HepG2 (cell line): Measurements from ENCODE around the gene CCL19. TPM values are rescaled to one million over a fixed set of nuclear protein-coding genes. Genes with fewer than 3 reads are reported as not detected.
A peak's percentile ranks its signal among the peaks of the same experiment; 100 is the strongest.

Experiments used
- BCL6 ChIP-seq: IDR thresholded peaks from 2 replicates; pipeline ENCODE4 v1.6.1; 2016; ENCODE audit warnings: missing genetic modification reagents, missing compliant biosample characterization
- FLYWCH1 ChIP-seq: sonication (generic); formaldehyde crosslinking; IDR thresholded peaks from 2 replicates; pipeline ENCODE4 v1.8.1; 2023; ENCODE audit warnings: mild to moderate bottlenecking, missing genetic modification reagents
- ISL2 ChIP-seq: sonication (generic); formaldehyde crosslinking; IDR thresholded peaks from 2 replicates; pipeline ENCODE4 v1.5.0; 2020; ENCODE audit warnings: missing genetic modification reagents
- JDP2 ChIP-seq: sonication (generic); formaldehyde crosslinking; IDR thresholded peaks from 2 replicates; pipeline ENCODE4 v1.8.1; 2022; ENCODE audit warnings: missing genetic modification reagents, borderline replicate concordance
- KAT8 ChIP-seq: IDR thresholded peaks from 2 replicates; pipeline ENCODE4 v1.6.1; 2016; ENCODE audit warnings: missing genetic modification reagents, missing compliant biosample characterization
- MAZ ChIP-seq, 2 experiments: sonication (generic) in 1 of 2; formaldehyde crosslinking in 1 of 2; IDR thresholded peaks; 2 replicates each; pipeline versions ENCODE4 v1.5.0 to v1.6.1; 2012 to 2020; ENCODE audit warnings: low read depth in 2 of 2, mild to moderate bottlenecking in 2 of 2, borderline replicate concordance in 1 of 2, improper control_type of control experiment in 1 of 2, low read length in 1 of 2, missing genetic modification reagents in 1 of 2, moderate library complexity in 1 of 2
- SALL1 ChIP-seq: sonication (generic); formaldehyde crosslinking; IDR thresholded peaks from 2 replicates; pipeline ENCODE4 v1.8.0; 2022; ENCODE audit warnings: mild to moderate bottlenecking, missing genetic modification reagents
- SRY ChIP-seq: sonication (generic); formaldehyde crosslinking; IDR thresholded peaks from 2 replicates; pipeline ENCODE4 v1.8.0; 2022; ENCODE audit warnings: mild to moderate bottlenecking, missing genetic modification reagents
- STAG1 ChIP-seq: sonication (generic); formaldehyde crosslinking; IDR thresholded peaks from 2 replicates; pipeline ENCODE4 v1.4.0; 2020; ENCODE audit warnings: missing genetic modification reagents
- ZFX ChIP-seq: sonication (generic); formaldehyde crosslinking; IDR thresholded peaks from 2 replicates; pipeline ENCODE4 v1.4.0; 2020; ENCODE audit warnings: mild to moderate bottlenecking, low read depth, missing genetic modification reagents, moderate library complexity
- ZNF230 ChIP-seq: sonication (generic); formaldehyde crosslinking; IDR thresholded peaks from 2 replicates; pipeline ENCODE4 v1.4.0; 2020; ENCODE audit warnings: mild to moderate bottlenecking, missing genetic modification reagents
- ZNF350 ChIP-seq: sonication (generic); formaldehyde crosslinking; IDR thresholded peaks from 2 replicates; pipeline ENCODE4 v1.4.0; 2020; ENCODE audit warnings: mild to moderate bottlenecking, low read depth, missing genetic modification reagents, borderline replicate concordance
- ZNF7 ChIP-seq: IDR thresholded peaks from 2 replicates; pipeline ENCODE4 v1.6.1; 2016; ENCODE audit warnings: missing biosample characterization, missing genetic modification reagents
- polyA plus RNA-seq, 8 experiments: library from polyadenylated mRNA; depleted of rRNA in 3 of 8; stranded (reverse) in 7 of 8; unstranded in 1 of 8; fragments of >200 nt; fragmentation: Illumina TruSeq in 4 of 8; extraction: Trizol in 4 of 8; gene quantifications; 2 replicates each; pipeline versions ENCODE4 v1.2.1 to v1.2.3, GENCODE V29; 2011 to 2016; ENCODE audit warnings: low read depth in 4 of 8, missing spikeins in 1 of 8, mixed read lengths in 1 of 8; ENCODE audit not compliant: insufficient read depth in 1 of 8
- total RNA-seq, 5 experiments: library from RNA; depleted of rRNA; stranded (reverse); fragments of >200 nt; fragmentation: Illumina TruSeq; extraction: Trizol; gene quantifications; 2 replicates each; pipeline ENCODE4 v1.2.3, GENCODE V29; 2016; ENCODE audit warnings: low read depth in 1 of 5
- TF ChIP-seq, protein P1 (sequence below): IDR thresholded peaks from 2 replicates; pipeline ENCODE4 v1.6.1; 2016; ENCODE audit warnings: low read depth
- TF ChIP-seq, protein P2 (sequence below): sonication (generic); formaldehyde crosslinking; IDR thresholded peaks from 2 replicates; pipeline ENCODE4 v1.5.0; 2020; ENCODE audit warnings: missing genetic modification reagents
- TF ChIP-seq, protein P3 (sequence below): sonication (generic); formaldehyde crosslinking; IDR thresholded peaks from 2 replicates; pipeline ENCODE4 v1.4.0; 2020; ENCODE audit warnings: missing genetic modification reagents, mild to moderate bottlenecking, borderline replicate concordance
- TF ChIP-seq, protein P4 (sequence below): sonication (generic); formaldehyde crosslinking; IDR thresholded peaks from 2 replicates; pipeline ENCODE4 v1.5.1; 2020; ENCODE audit warnings: mild to moderate bottlenecking, missing genetic modification reagents
- TF ChIP-seq, protein P5 (sequence below): sonication (generic); formaldehyde crosslinking; IDR thresholded peaks from 2 replicates; pipeline ENCODE4 v1.4.0; 2020; ENCODE audit warnings: missing genetic modification reagents

Gene CCL19
- total and polyA plus RNA-seq, 2 of the 13 experiments (the other 11 are each of a cell fraction or from before 2014, with no cell fraction given), result not detected

DNA sequence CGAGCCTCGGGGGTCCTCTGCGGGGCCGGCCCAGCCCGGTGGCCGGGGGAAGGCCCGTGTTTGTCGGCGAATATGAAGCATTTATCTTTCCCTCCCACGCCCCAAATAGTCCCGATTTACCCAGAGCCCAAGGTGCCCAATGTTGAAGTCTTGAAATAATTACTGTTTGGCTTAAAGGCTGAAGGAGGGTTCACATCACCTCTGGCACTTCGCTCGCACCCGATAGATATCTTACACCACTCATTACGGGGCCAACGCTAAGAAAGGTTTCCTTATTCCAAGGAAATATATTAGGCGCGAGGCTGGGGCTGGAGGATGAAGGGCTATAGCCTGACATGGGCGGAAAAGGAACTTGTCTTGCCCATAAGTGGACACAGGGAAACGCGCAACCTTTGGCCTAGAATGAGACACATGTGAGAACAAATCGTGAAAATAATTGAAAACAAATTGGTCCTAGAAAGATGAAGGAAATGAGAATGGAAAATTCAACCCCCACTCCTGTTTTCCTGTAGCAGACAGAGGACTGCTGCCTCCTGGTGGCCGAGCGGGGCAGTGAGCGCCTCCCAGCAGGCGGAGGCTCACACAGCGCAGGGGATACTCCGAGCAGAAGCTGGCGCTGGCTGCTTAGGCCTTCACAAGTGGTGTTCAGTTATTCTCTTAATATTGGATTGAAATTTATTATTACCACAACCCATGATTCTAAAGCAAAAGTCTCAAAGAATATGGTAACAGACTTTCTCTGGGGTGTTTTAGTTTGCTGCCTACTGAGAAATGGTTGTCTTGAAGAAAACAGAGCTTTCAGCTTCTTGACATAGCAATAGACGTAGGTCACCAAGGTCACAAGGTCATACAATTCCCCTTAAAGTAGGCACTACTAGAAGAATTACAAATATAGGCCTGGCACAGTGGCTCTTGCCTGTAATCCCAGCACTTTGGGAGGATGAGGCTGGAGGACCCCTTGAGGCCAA is 11.0 kb upstream of the CCL19 start (continued):
- TF ChIP-seq, protein P1, sequence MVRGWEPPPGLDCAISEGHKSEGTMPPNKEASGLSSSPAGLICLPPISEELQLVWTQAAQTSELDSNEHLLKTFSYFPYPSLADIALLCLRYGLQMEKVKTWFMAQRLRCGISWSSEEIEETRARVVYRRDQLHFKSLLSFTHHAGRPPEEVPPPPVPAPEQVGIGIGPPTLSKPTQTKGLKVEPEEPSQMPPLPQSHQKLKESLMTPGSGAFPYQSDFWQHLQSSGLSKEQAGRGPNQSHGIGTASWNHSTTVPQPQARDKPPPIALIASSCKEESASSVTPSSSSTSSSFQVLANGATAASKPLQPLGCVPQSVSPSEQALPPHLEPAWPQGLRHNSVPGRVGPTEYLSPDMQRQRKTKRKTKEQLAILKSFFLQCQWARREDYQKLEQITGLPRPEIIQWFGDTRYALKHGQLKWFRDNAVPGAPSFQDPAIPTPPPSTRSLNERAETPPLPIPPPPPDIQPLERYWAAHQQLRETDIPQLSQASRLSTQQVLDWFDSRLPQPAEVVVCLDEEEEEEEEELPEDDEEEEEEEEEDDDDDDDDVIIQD, result peak; percentile 33; the same call in 1 of the 2 replicates
- peak; percentile 46; the same call in 1 of the 2 replicates for TF ChIP-seq SALL1
- TF ChIP-seq, protein P2, sequence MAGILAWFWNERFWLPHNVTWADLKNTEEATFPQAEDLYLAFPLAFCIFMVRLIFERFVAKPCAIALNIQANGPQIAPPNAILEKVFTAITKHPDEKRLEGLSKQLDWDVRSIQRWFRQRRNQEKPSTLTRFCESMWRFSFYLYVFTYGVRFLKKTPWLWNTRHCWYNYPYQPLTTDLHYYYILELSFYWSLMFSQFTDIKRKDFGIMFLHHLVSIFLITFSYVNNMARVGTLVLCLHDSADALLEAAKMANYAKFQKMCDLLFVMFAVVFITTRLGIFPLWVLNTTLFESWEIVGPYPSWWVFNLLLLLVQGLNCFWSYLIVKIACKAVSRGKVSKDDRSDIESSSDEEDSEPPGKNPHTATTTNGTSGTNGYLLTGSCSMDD (CRISPR knock-in tag), result no peak
- TF ChIP-seq STAG1 (CRISPR knock-in tag), result peak; percentile 95
- TF ChIP-seq ZNF7, result no peak
- peak; percentile 42; the same call in 1 of the 2 replicates for TF ChIP-seq BCL6 (CRISPR knock-in tag)
- TF ChIP-seq ZFX (CRISPR knock-in tag), result peak; percentile 31; the same call in 1 of the 2 replicates
- TF ChIP-seq, protein P3, sequence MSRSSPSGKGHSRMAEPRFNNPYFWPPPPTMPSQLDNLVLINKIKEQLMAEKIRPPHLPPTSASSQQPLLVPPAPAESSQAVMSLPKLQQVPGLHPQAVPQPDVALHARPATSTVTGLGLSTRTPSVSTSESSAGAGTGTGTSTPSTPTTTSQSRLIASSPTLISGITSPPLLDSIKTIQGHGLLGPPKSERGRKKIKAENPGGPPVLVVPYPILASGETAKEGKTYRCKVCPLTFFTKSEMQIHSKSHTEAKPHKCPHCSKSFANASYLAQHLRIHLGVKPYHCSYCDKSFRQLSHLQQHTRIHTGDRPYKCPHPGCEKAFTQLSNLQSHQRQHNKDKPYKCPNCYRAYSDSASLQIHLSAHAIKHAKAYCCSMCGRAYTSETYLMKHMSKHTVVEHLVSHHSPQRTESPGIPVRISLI (CRISPR knock-in tag), result no peak
- TF ChIP-seq KAT8 (CRISPR knock-in tag), result 0 out of 2 replicates have a peak, but pooled peaks have one; percentile 16
- TF ChIP-seq JDP2, result no peak
- TF ChIP-seq ZNF350, result 0 out of 2 replicates have a peak, but pooled peaks have one; percentile 8
- 0 out of 2 replicates have a peak, but pooled peaks have one; percentile 43 for TF ChIP-seq MAZ (IDR thresholded peaks at IDR 0.05; ENCODE audit: borderline replicate concordance, low read depth, low read length)
- no peak for TF ChIP-seq MAZ (CRISPR knock-in tag; IDR thresholded peaks at IDR 0.05; ENCODE audit: low read depth)
- 0 out of 2 replicates have a peak, but pooled peaks have one; percentile 29 for TF ChIP-seq ISL2
- TF ChIP-seq, protein P4, sequence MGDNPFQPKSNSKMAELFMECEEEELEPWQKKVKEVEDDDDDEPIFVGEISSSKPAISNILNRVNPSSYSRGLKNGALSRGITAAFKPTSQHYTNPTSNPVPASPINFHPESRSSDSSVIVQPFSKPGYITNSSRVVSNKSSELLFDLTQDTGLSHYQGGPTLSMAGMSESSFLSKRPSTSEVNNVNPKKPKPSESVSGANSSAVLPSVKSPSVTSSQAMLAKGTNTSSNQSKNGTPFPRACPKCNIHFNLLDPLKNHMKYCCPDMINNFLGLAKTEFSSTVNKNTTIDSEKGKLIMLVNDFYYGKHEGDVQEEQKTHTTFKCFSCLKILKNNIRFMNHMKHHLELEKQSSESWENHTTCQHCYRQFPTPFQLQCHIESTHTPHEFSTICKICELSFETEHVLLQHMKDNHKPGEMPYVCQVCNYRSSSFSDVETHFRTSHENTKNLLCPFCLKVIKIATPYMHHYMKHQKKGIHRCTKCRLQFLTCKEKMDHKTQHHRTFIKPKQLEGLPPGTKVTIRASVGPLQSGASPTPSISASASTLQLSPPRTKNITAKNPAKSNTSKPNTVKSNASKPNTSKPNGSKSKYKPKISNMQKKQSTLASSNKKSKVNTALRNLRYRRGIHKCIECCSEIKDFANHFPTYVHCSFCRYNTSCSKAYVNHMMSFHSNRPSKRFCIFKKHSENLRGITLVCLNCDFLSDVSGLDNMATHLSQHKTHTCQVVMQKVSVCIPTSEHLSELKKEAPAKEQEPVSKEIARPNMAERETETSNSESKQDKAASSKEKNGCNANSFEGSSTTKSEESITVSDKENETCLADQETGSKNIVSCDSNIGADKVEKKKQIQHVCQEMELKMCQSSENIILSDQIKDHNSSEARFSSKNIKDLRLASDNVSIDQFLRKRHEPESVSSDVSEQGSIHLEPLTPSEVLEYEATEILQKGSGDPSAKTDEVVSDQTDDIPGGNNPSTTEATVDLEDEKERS, result no peak
- 0 out of 2 replicates have a peak, but pooled peaks have one; percentile 51 for TF ChIP-seq ZNF230
- TF ChIP-seq SRY (CRISPR knock-in tag), result peak; percentile 47; the same call in 1 of the 2 replicates
- no peak for TF ChIP-seq FLYWCH1 (CRISPR knock-in tag)
- TF ChIP-seq, protein P5, sequence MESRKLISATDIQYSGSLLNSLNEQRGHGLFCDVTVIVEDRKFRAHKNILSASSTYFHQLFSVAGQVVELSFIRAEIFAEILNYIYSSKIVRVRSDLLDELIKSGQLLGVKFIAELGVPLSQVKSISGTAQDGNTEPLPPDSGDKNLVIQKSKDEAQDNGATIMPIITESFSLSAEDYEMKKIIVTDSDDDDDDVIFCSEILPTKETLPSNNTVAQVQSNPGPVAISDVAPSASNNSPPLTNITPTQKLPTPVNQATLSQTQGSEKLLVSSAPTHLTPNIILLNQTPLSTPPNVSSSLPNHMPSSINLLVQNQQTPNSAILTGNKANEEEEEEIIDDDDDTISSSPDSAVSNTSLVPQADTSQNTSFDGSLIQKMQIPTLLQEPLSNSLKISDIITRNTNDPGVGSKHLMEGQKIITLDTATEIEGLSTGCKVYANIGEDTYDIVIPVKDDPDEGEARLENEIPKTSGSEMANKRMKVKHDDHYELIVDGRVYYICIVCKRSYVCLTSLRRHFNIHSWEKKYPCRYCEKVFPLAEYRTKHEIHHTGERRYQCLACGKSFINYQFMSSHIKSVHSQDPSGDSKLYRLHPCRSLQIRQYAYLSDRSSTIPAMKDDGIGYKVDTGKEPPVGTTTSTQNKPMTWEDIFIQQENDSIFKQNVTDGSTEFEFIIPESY (CRISPR knock-in tag), result 0 out of 2 replicates have a peak, but pooled peaks have one; percentile 30
